GM23338 (cell line): ENCODE measurements around the gene SLC8A3. TPM values are rescaled to one million over a fixed set of nuclear protein-coding genes. Genes with fewer than 3 reads are reported as not detected.

Experiments
- ATAC-seq: fragments of 200-7000 bp; cut with Tn5 transposase; 3 replicates; pipeline ENCODE4 v1.9.1; 2020
- DNase-seq: peaks from one replicate; pipeline ENCODE4 v3.0.0-alpha.2; 2015; ENCODE audit warnings: low spot score
- H2AFZ ChIP-seq: fragments of 200-600 bp; sonication (generic); 2 replicates; pipeline ENCODE4 v1.8.0; 2016; ENCODE audit warnings: antibody characterized with exemption, mild to moderate bottlenecking, moderate library complexity
- H3F3A ChIP-seq: fragments of 200-600 bp; sonication (generic); replicated peaks from 2 replicates; pipeline ENCODE4 v1.8.0; 2017; ENCODE audit warnings: antibody characterized with exemption, mixed run types, low read depth
- H3K27ac ChIP-seq: fragments of 200-600 bp; sonication (generic); 2 replicates; pipeline ENCODE4 v1.6.1; 2016; ENCODE audit warnings: low read depth
- H3K27me3 ChIP-seq: fragments of 200-600 bp; sonication (generic); 2 replicates; pipeline ENCODE4 v1.8.0; 2016; ENCODE audit warnings: mild to moderate bottlenecking, mixed run types, moderate library complexity; ENCODE audit not compliant: insufficient read depth
- H3K36me3 ChIP-seq: fragments of 200-600 bp; sonication (generic); 2 replicates; pipeline ENCODE4 v1.8.0; 2016; ENCODE audit warnings: mild to moderate bottlenecking; ENCODE audit not compliant: insufficient read depth
- H3K4me1 ChIP-seq: fragments of 200-600 bp; sonication (generic); 2 replicates; pipeline ENCODE4 v1.8.0; 2016; ENCODE audit warnings: mild to moderate bottlenecking, moderate library complexity; ENCODE audit not compliant: insufficient read depth
- H3K4me2 ChIP-seq: fragments of 200-600 bp; sonication (generic); 2 replicates; pipeline ENCODE4 v1.7.1; 2017; ENCODE audit warnings: mixed run types
- H3K4me3 ChIP-seq: fragments of 200-600 bp; sonication (generic); 2 replicates; pipeline ENCODE4 v1.6.1; 2016; ENCODE audit warnings: mixed run types
- H3K79me2 ChIP-seq: fragments of 200-600 bp; sonication (generic); replicated peaks from 2 replicates; pipeline ENCODE4 v1.8.0; 2017; ENCODE audit warnings: mild to moderate bottlenecking; ENCODE audit not compliant: insufficient read depth
- H3K9me2 ChIP-seq: fragments of 200-600 bp; sonication (generic); 2 replicates; pipeline ENCODE4 v1.8.0; 2017; ENCODE audit not compliant: insufficient read depth
- H4K20me1 ChIP-seq: fragments of 200-600 bp; sonication (generic); replicated peaks from 2 replicates; pipeline ENCODE4 v1.8.0; 2017; ENCODE audit warnings: mild to moderate bottlenecking; ENCODE audit not compliant: insufficient read depth
- H3K27ac Mint-ChIP-seq: 2 replicates; pipeline ENCODE4 v1.8.0; 2020; ENCODE audit warnings: inconsistent platforms, mild to moderate bottlenecking, moderate library complexity, mixed read lengths
- H3K27me3 Mint-ChIP-seq: 3 replicates; pipeline ENCODE4 v1.8.0; 2022; ENCODE audit warnings: low read depth, mild to moderate bottlenecking, moderate library complexity, mixed read lengths, inconsistent platforms; ENCODE audit not compliant: insufficient read depth, poor library complexity
- H3K36me3 Mint-ChIP-seq: 3 replicates; pipeline ENCODE4 v1.8.0; 2021; ENCODE audit warnings: low read depth, mild to moderate bottlenecking, inconsistent platforms, moderate library complexity, mixed read lengths
- H3K4me1 Mint-ChIP-seq: 3 replicates; pipeline ENCODE4 v1.8.0; 2020; ENCODE audit warnings: mild to moderate bottlenecking, inconsistent platforms, mixed read lengths
- H3K4me3 Mint-ChIP-seq: 3 replicates; pipeline ENCODE4 v1.8.0; 2021; ENCODE audit warnings: moderate library complexity, mild to moderate bottlenecking, inconsistent platforms, mixed read lengths
- H3K9me3 Mint-ChIP-seq: 3 replicates; pipeline ENCODE4 v1.8.0; 2020; ENCODE audit warnings: moderate library complexity, mild to moderate bottlenecking, inconsistent platforms, mixed read lengths
- CREB1 ChIP-seq: fragments of 250-450 bp; sonication (Bioruptor Pico); IDR thresholded peaks from 2 replicates; pipeline ENCODE4 v1.5.0; 2020; ENCODE audit warnings: low read depth, mild to moderate bottlenecking, moderate library complexity
- CTCF ChIP-seq, 2 experiments: fragments of 200-600 bp in 1 of 2; sonication (generic) in 1 of 2; conservative IDR thresholded peaks; 2 replicates each; pipeline versions ENCODE4 v1.5.1 to v1.6.1; 2016 to 2017; ENCODE audit warnings: antibody characterized with exemption in 2 of 2, low read depth in 2 of 2, mild to moderate bottlenecking in 2 of 2, moderate library complexity in 1 of 2
- ETS1 ChIP-seq: IDR thresholded peaks from 2 replicates; pipeline ENCODE4 v1.6.1; 2016; ENCODE audit warnings: antibody characterized with exemption
- EZH2 ChIP-seq: fragments of 200-600 bp; sonication (generic); IDR thresholded peaks from one replicate; pipeline ENCODE4 v1.8.0; 2017; ENCODE audit warnings: antibody characterized with exemption, mild to moderate bottlenecking, low read depth; ENCODE audit not compliant: unreplicated experiment
- NANOG ChIP-seq: IDR thresholded peaks from 2 replicates; pipeline ENCODE4 v1.6.1; 2016; ENCODE audit warnings: antibody characterized with exemption, borderline replicate concordance
- STAT1 ChIP-seq: IDR thresholded peaks from one replicate; pipeline ENCODE4 v1.6.1; 2016; ENCODE audit warnings: antibody characterized with exemption; ENCODE audit not compliant: unreplicated experiment
- ZNF114 ChIP-seq: fragments of 250-450 bp; sonication (Bioruptor Pico); IDR thresholded peaks from 2 replicates; pipeline ENCODE4 v1.5.0; 2020; ENCODE audit warnings: mild to moderate bottlenecking, moderate library complexity
- polyA plus RNA-seq: library from polyadenylated mRNA; unstranded; fragments of >200 nt; fragmentation: Nextera tagmentation; extraction: Ambion mirVana; gene quantifications from 2 replicates; pipeline ENCODE4 v1.2.1, GENCODE V29; 2016
- total RNA-seq: library from RNA; depleted of rRNA; stranded (reverse); fragments of >200 nt; shearing (Covaris generic); gene quantifications from 2 replicates; pipeline ENCODE4 v1.2.3, GENCODE V29; 2014
- TF ChIP-seq, protein P1 (sequence below): IDR thresholded peaks from one replicate; pipeline ENCODE4 v1.6.1; 2018; ENCODE audit warnings: antibody characterized with exemption; ENCODE audit not compliant: unreplicated experiment

SLC8A3 gene
- total and polyA plus RNA-seq, 2 experiments from 2014 or later, result 0.82 to 2.0 TPM

DNA sequence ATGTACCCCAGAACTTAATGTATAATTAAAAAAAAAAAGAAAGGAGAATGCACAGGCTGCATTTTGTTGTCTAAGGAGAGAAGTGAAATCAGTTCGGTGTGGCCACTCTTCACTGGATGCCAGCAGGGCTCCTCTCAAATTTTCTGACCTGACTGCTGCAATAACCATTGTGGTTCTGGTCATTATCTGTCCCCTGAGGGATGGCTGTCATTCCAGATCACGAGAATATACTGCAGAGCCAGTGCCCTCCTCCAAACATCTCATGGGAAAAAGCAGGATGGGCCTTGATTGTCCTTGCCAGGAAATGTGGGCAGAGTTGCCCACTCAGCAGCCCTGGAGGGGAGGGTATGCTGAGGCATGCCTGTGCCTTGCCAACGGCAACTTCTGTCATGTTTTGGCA lies 139.1 kb downstream of the SLC8A3 start:
- no peak for TF ChIP-seq CTCF (conservative IDR thresholded peaks at IDR 0.05; ENCODE audit: low read depth in 2 of 2)
- TF ChIP-seq STAT1, result no peak
- no peak for TF ChIP-seq NANOG
- TF ChIP-seq ETS1, result no peak
- no peak overlapping the region for H3K4me3 ChIP-seq
- no peak overlapping the region for H3K4me2 ChIP-seq
- H3K36me3 ChIP-seq, result no peaks in the 10 kb centered on the region
- Mint-ChIP-seq H3K9me3 (no peaks in the 10 kb centered on the region), H3K27me3 (peaks cover 3% of the 10 kb centered on the region), H3K27ac (no peak overlapping the region), H3K4me3 (no peak overlapping the region), H3K4me1 (peaks cover 10% of the 10 kb centered on the region), H3K36me3 (no peaks in the 10 kb centered on the region)
- peaks cover 11% of the 10 kb centered on the region for H3K4me1 ChIP-seq
- no peaks in the 10 kb centered on the region for H4K20me1 ChIP-seq
- no peak overlapping the region for H2AFZ ChIP-seq
- ATAC-seq, result no peak
- no peaks in the 10 kb centered on the region for H3K79me2 ChIP-seq
- no peak for DNase-seq
- H3K9me2 ChIP-seq, result no peaks in the 10 kb centered on the region
- no peaks in the 10 kb centered on the region for H3K27me3 ChIP-seq
- no peak overlapping the region for H3K27ac ChIP-seq
- no peaks in the 10 kb centered on the region for H3F3A ChIP-seq

DNA sequence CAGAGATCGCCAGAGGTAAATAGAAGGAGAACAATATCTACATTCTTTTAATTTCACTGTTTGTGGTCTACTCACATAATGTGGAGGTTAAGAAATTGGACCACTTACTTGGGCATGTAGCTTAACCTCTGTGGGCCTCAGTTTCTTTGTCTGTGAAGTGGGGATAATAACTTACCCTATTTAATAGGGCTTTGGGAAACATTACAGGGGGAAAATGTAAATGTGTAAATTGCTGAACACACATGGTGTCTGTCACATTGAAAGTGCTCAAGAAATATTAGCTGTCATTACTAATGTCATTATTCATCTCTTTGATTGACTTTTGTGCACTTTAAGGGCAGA lies 140.5 kb downstream of the SLC8A3 start:
- DNase-seq, result no peak
- no peaks in the 10 kb centered on the region for H4K20me1 ChIP-seq
- Mint-ChIP-seq H3K27ac (no peak overlapping the region), H3K4me1 (0 out of 3 replicates have a peak, but pooled peaks cover 2% of the 10 kb centered on the region), H3K27me3 (peaks cover 3% of the 10 kb centered on the region), H3K36me3 (no peaks in the 10 kb centered on the region), H3K4me3 (no peak overlapping the region), H3K9me3 (no peaks in the 10 kb centered on the region)
- H3F3A ChIP-seq, result no peaks in the 10 kb centered on the region
- no peaks in the 10 kb centered on the region for H3K9me2 ChIP-seq
- ATAC-seq, result no peak
- H3K4me1 ChIP-seq, result no peaks in the 10 kb centered on the region; the same call in 1 of the 2 replicates
- no peaks in the 10 kb centered on the region for H3K79me2 ChIP-seq
- no peaks in the 10 kb centered on the region for H3K27me3 ChIP-seq
- no peaks in the 10 kb centered on the region for H3K36me3 ChIP-seq
- H2AFZ ChIP-seq, result no peak overlapping the region
- no peak overlapping the region for H3K27ac ChIP-seq
- H3K4me2 ChIP-seq, result no peak overlapping the region
- no peak overlapping the region for H3K4me3 ChIP-seq
- no peak for TF ChIP-seq ETS1
- no peak for TF ChIP-seq EZH2
- TF ChIP-seq, protein P1, sequence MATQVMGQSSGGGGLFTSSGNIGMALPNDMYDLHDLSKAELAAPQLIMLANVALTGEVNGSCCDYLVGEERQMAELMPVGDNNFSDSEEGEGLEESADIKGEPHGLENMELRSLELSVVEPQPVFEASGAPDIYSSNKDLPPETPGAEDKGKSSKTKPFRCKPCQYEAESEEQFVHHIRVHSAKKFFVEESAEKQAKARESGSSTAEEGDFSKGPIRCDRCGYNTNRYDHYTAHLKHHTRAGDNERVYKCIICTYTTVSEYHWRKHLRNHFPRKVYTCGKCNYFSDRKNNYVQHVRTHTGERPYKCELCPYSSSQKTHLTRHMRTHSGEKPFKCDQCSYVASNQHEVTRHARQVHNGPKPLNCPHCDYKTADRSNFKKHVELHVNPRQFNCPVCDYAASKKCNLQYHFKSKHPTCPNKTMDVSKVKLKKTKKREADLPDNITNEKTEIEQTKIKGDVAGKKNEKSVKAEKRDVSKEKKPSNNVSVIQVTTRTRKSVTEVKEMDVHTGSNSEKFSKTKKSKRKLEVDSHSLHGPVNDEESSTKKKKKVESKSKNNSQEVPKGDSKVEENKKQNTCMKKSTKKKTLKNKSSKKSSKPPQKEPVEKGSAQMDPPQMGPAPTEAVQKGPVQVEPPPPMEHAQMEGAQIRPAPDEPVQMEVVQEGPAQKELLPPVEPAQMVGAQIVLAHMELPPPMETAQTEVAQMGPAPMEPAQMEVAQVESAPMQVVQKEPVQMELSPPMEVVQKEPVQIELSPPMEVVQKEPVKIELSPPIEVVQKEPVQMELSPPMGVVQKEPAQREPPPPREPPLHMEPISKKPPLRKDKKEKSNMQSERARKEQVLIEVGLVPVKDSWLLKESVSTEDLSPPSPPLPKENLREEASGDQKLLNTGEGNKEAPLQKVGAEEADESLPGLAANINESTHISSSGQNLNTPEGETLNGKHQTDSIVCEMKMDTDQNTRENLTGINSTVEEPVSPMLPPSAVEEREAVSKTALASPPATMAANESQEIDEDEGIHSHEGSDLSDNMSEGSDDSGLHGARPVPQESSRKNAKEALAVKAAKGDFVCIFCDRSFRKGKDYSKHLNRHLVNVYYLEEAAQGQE, result no peak
- TF ChIP-seq NANOG, result no peak
- no peak for TF ChIP-seq ZNF114 (CRISPR knock-in tag)
- TF ChIP-seq CREB1, result no peak
